HepG2 (cell line): ENCODE measurements around the gene IRX3. TPM values are rescaled to one million over a fixed set of nuclear protein-coding genes. Genes with fewer than 3 reads are reported as not detected.
A peak's percentile ranks its signal among the peaks of the same experiment; 100 is the strongest.

ENCODE experiments used
- CEBPB ChIP-seq: IDR thresholded peaks from 2 replicates; pipeline ENCODE4 v1.6.1; 2011; ENCODE audit warnings: low read depth, low read length, improper control_type of control experiment, borderline replicate concordance
- GABPB1 ChIP-seq: IDR thresholded peaks from 2 replicates; pipeline ENCODE4 v1.6.1; 2016; ENCODE audit warnings: mild to moderate bottlenecking, missing genetic modification reagents, moderate library complexity, missing compliant biosample characterization
- HES4 ChIP-seq: sonication (generic); formaldehyde crosslinking; IDR thresholded peaks from 2 replicates; pipeline ENCODE4 v1.9.0; 2021; ENCODE audit warnings: mild to moderate bottlenecking, missing genetic modification reagents, borderline replicate concordance
- RBM39 ChIP-seq: fragments of 200-400 bp; formaldehyde crosslinking; IDR thresholded peaks from one replicate; pipeline ENCODE4 v1.6.1; 2018; ENCODE audit warnings: antibody characterized with exemption, mild to moderate bottlenecking, low read depth, low read length; ENCODE audit not compliant: poor library complexity, severe bottlenecking
- ZFP1 ChIP-seq: IDR thresholded peaks from 2 replicates; pipeline ENCODE4 v1.6.1; 2016
- ZNF10 ChIP-seq: sonication (generic); formaldehyde crosslinking; IDR thresholded peaks from 2 replicates; pipeline ENCODE4 v1.4.0; 2020; ENCODE audit warnings: mild to moderate bottlenecking, low read depth, missing genetic modification reagents, borderline replicate concordance
- ZNF232 ChIP-seq: sonication (generic); formaldehyde crosslinking; IDR thresholded peaks from 2 replicates; pipeline ENCODE4 v1.4.0; 2020; ENCODE audit warnings: missing genetic modification reagents, borderline replicate concordance
- ZNF274 ChIP-seq: sonication (generic); formaldehyde crosslinking; IDR thresholded peaks from 2 replicates; pipeline ENCODE4 v1.5.1; 2020; ENCODE audit warnings: mild to moderate bottlenecking, missing genetic modification reagents
- ZNF563 ChIP-seq: sonication (generic); formaldehyde crosslinking; IDR thresholded peaks from 2 replicates; pipeline ENCODE4 v1.8.0; 2022; ENCODE audit warnings: mild to moderate bottlenecking, moderate library complexity, missing genetic modification reagents
- ZNF703 ChIP-seq: sonication (generic); formaldehyde crosslinking; IDR thresholded peaks from 2 replicates; pipeline ENCODE4 v1.5.1; 2020; ENCODE audit warnings: missing genetic modification reagents, mild to moderate bottlenecking, moderate library complexity, borderline replicate concordance
- polyA plus RNA-seq, 8 experiments: library from polyadenylated mRNA; depleted of rRNA in 3 of 8; stranded (reverse) in 7 of 8; unstranded in 1 of 8; fragments of >200 nt; fragmentation: Illumina TruSeq in 4 of 8; extraction: Trizol in 4 of 8; gene quantifications; 2 replicates each; pipeline versions ENCODE4 v1.2.1 to v1.2.3, GENCODE V29; 2011 to 2016; ENCODE audit warnings: low read depth in 4 of 8, missing spikeins in 1 of 8, mixed read lengths in 1 of 8; ENCODE audit not compliant: insufficient read depth in 1 of 8
- total RNA-seq, 5 experiments: library from RNA; depleted of rRNA; stranded (reverse); fragments of >200 nt; fragmentation: Illumina TruSeq; extraction: Trizol; gene quantifications; 2 replicates each; pipeline ENCODE4 v1.2.3, GENCODE V29; 2016; ENCODE audit warnings: low read depth in 1 of 5
- TF ChIP-seq, protein P1 (sequence below): sonication (generic); formaldehyde crosslinking; IDR thresholded peaks from 2 replicates; pipeline ENCODE4 v1.4.0; 2020; ENCODE audit warnings: missing genetic modification reagents

Gene IRX3
- total and polyA plus RNA-seq, 2 of the 13 experiments (the other 11 are each of a cell fraction or from before 2014, with no cell fraction given): 9.2 to 16.4 TPM

DNA sequence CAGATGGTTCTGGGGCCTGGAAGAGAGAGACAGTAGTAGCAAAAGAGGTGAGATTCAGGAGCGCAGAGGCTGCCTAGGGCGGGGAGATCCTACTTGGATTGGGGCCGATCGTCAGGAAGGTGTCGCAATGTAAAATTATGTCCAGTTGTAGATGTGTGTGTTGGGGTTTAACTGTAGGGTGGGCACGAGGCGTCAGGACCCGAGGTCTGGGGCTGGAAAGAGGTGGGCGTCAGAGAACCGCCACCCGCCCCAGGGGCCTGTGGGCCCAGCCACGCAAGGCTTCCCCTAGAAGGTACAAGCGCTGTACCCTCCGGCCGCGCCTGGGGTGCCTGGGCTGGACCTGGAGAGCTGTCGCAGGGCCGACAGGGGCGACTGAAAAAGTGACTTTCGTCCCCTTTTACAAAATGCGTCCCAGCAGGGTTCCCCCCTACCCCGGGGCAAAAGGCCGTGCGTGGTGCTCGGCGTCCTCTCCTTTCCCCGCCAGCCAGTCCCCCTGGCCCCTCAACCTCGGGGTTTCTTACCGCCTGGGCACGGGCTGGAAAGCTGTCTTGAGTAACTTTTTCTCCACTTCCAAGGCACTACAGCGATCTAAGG is 2.8 kb downstream of the IRX3 start (continued):
- TF ChIP-seq, protein P1, sequence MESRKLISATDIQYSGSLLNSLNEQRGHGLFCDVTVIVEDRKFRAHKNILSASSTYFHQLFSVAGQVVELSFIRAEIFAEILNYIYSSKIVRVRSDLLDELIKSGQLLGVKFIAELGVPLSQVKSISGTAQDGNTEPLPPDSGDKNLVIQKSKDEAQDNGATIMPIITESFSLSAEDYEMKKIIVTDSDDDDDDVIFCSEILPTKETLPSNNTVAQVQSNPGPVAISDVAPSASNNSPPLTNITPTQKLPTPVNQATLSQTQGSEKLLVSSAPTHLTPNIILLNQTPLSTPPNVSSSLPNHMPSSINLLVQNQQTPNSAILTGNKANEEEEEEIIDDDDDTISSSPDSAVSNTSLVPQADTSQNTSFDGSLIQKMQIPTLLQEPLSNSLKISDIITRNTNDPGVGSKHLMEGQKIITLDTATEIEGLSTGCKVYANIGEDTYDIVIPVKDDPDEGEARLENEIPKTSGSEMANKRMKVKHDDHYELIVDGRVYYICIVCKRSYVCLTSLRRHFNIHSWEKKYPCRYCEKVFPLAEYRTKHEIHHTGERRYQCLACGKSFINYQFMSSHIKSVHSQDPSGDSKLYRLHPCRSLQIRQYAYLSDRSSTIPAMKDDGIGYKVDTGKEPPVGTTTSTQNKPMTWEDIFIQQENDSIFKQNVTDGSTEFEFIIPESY (CRISPR knock-in tag): peak; percentile 32
- no peak for TF ChIP-seq GABPB1
- 0 out of 2 replicates have a peak, but pooled peaks have one; percentile 45 for TF ChIP-seq ZNF10 (CRISPR knock-in tag)
- peak; percentile 3 for TF ChIP-seq RBM39
- peak; percentile 82 for TF ChIP-seq CEBPB
- no peak; the same call in 1 of the 2 replicates for TF ChIP-seq ZNF703
- 0 out of 2 replicates have a peak, but pooled peaks have one; percentile 51 for TF ChIP-seq HES4 (CRISPR knock-in tag)
- TF ChIP-seq ZFP1 (CRISPR knock-in tag): no peak
- TF ChIP-seq ZNF232: no peak
- no peak for TF ChIP-seq ZNF274 (CRISPR knock-in tag)
- peak; percentile 6; the same call in 1 of the 2 replicates for TF ChIP-seq ZNF563 (CRISPR knock-in tag)
